Urinary bladder (tissue), 4 donors: Measurements from ENCODE around the gene STPG3. TPM values are rescaled to one million over a fixed set of nuclear protein-coding genes. Genes with fewer than 3 reads are reported as not detected.

ENCODE experiments used
- DNase-seq: peaks from one replicate; pipeline ENCODE4 v3.0.0-alpha.2; 2015; ENCODE audit errors: extremely low spot score
- H3K27ac ChIP-seq: one replicate; pipeline ENCODE4 v1.5.1; 2013; ENCODE audit warnings: low read depth, mild to moderate bottlenecking, moderate library complexity
- H3K36me3 ChIP-seq: one replicate; pipeline ENCODE4 v1.6.1; 2013; ENCODE audit warnings: mild to moderate bottlenecking, moderate library complexity; ENCODE audit not compliant: insufficient read depth
- H3K4me1 ChIP-seq: one replicate; pipeline ENCODE4 v1.6.1; 2013; ENCODE audit warnings: mild to moderate bottlenecking, moderate library complexity; ENCODE audit not compliant: insufficient read depth
- H3K4me3 ChIP-seq: one replicate; pipeline ENCODE4 v1.5.1; 2013; ENCODE audit warnings: low read depth, low read length
- WGBS: extraction: QIAGEN DNeasy Blood & Tissue Kit; methylation state at CpG from one replicate; pipeline ENCODE4 v1.1.7; 2013; 5-methylcytosine and 5-hydroxymethylcytosine counted together
- polyA plus RNA-seq: library from polyadenylated mRNA; stranded (reverse); fragments of 200-250 nt; gene quantifications from one replicate; pipeline ENCODE4 v1.2.3, GENCODE V29; 2013
- total RNA-seq: library from RNA; depleted of rRNA; stranded (reverse); fragments of >200 nt; gene quantifications from one replicate; pipeline ENCODE4 v1.2.3, GENCODE V29; 2014
- donor health status: healthy with polysubstance abuse.
- donor health status: healthy.

The STPG3 gene
- total and polyA plus RNA-seq, 2 donors = not detected

GRCh38 chr9:137295238-137295811 is 44.2 kb downstream of the STPG3 start:
- no peak for DNase-seq
- Histone ChIP-seq H3K4me3 (peak overlapping the region; percentile 47), H3K27ac (no peak overlapping the region), H3K36me3 (no peaks in the 10 kb centered on the region), H3K4me1 (peaks cover 4% of the 10 kb centered on the region)
- WGBS = 2% methylated on average over 76 of the region's 76 CpGs

- H3K36me3 ChIP-seq = no peaks in the 10 kb centered on the region
- H3K4me1 ChIP-seq = peaks cover 4% of the 10 kb centered on the region
- H3K4me3 ChIP-seq = peak overlapping the region; percentile 47
- WGBS = 7% methylated on average over 78 of the region's 78 CpGs
- no peak for DNase-seq
- H3K27ac ChIP-seq = no peak overlapping the region
These were observed 45.0 kb downstream of the STPG3 start for GRCh38 chr9:137295849-137296669.

GRCh38 chr9:137296670-137297664 is 45.9 kb downstream of the STPG3 start:
- no peak overlapping the region for H3K4me3 ChIP-seq
- WGBS = 48% methylated on average over 24 of the region's 24 CpGs
- H3K27ac ChIP-seq = no peak overlapping the region
- DNase-seq = no peak
- peaks cover 6% of the 10 kb centered on the region for H3K4me1 ChIP-seq
- no peaks in the 10 kb centered on the region for H3K36me3 ChIP-seq

GRCh38 chr9:137297966-137298365 is 46.9 kb downstream of the STPG3 start:
- H3K27ac ChIP-seq = no peak overlapping the region
- DNase-seq = no peak
- no peak overlapping the region for H3K4me3 ChIP-seq
- WGBS = 48% methylated on average over 7 of the region's 7 CpGs
- no peaks in the 10 kb centered on the region for H3K36me3 ChIP-seq
- peaks cover 6% of the 10 kb centered on the region for H3K4me1 ChIP-seq

GRCh38 chr9:137298401-137299202 is 47.5 kb downstream of the STPG3 start:
- H3K36me3 ChIP-seq = no peaks in the 10 kb centered on the region
- H3K27ac ChIP-seq = no peak overlapping the region
- peaks cover 6% of the 10 kb centered on the region for H3K4me1 ChIP-seq
- DNase-seq = no peak
- peak overlapping the region; percentile 17 for H3K4me3 ChIP-seq
- WGBS = 47% methylated on average over 24 of the region's 24 CpGs

- Histone ChIP-seq H3K36me3 (no peaks in the 10 kb centered on the region), H3K4me3 (peak overlapping the region; percentile 17), H3K4me1 (peaks cover 6% of the 10 kb centered on the region), H3K27ac (no peak overlapping the region)
- no peak for DNase-seq
- 45% methylated on average over 10 of the region's 10 CpGs for WGBS
These were observed 48.1 kb downstream of the STPG3 start for GRCh38 chr9:137299203-137299565.

- H3K4me1 ChIP-seq = peaks cover 6% of the 10 kb centered on the region
- WGBS = 17% methylated on average over 16 of the region's 16 CpGs
- no peak overlapping the region for H3K27ac ChIP-seq
These were observed 48.9 kb downstream of the STPG3 start for GRCh38 chr9:137299938-137300337.

GRCh38 chr9:137300567-137301080 is 49.5 kb downstream of the STPG3 start:
- H3K27ac ChIP-seq = no peak overlapping the region
- H3K4me1 ChIP-seq = peaks cover 4% of the 10 kb centered on the region
- H3K36me3 ChIP-seq = no peaks in the 10 kb centered on the region
- no peak for DNase-seq
- H3K4me3 ChIP-seq = peak overlapping the region; percentile 57
- WGBS = 1% methylated on average over 25 of the region's 25 CpGs

More at GRCh38 chr9:137299938-137300337, 48.9 kb downstream of the STPG3 start:
- Histone ChIP-seq H3K4me3 (peak overlapping the region; percentile 26), H3K36me3 (no peaks in the 10 kb centered on the region)
- DNase-seq = no peak

GRCh38 chr9:137301081-137301947 is 50.2 kb downstream of the STPG3 start:
- Histone ChIP-seq H3K4me3 (peak overlapping the region; percentile 57), H3K27ac (no peak overlapping the region), H3K4me1 (peaks cover 4% of the 10 kb centered on the region), H3K36me3 (no peaks in the 10 kb centered on the region)
- under 1% methylated on average over 115 of the region's 115 CpGs for WGBS
- no peak for DNase-seq

GRCh38 chr9:137302118-137302448 is 51.0 kb downstream of the STPG3 start, which contains the start of gene NRARP:
NRARP (minus strand) TSS chr9:137302271; CDS start chr9:137301928, 343 bp downstream.
- H3K36me3 ChIP-seq = no peaks in the 10 kb centered on the region
- peaks cover 4% of the 10 kb centered on the region for H3K4me1 ChIP-seq
- peak within 1 kb of the TSS; percentile 44 for H3K27ac ChIP-seq
- H3K4me3 ChIP-seq = peak within 1 kb of the TSS; percentile 57
- 3% methylated on average over 56 of the region's 60 CpGs for WGBS
- no peak for DNase-seq

- Histone ChIP-seq H3K27ac (peak overlapping the region; percentile 44), H3K36me3 (no peaks in the 10 kb centered on the region), H3K4me3 (peak overlapping the region; percentile 57), H3K4me1 (peaks cover 4% of the 10 kb centered on the region)
- WGBS = 7% methylated on average over 78 of the region's 78 CpGs
- DNase-seq = no peak
These were observed 51.5 kb downstream of the STPG3 start for GRCh38 chr9:137302449-137303150.
